Stimulated activated CD8-positive, alpha-beta memory T cell treated with anti-CD3 and anti-CD28 coated beads, Interleukin-12 subunit alpha, Interleukin-12 subunit beta, amount 100 ng/mL, for 4 hours (primary cell): Measurements from ENCODE around the gene VWA5A.

Source experiments
- DNase-seq: peaks from one replicate; pipeline ENCODE4 v3.0.0-alpha.2; 2020; ENCODE audit warnings: low read depth

Gene VWA5A

GRCh38 chr11:124170801-124171586, 55.7 kb downstream of the VWA5A start:
- no peak for DNase-seq

- no peak for DNase-seq
These were observed 56.9 kb downstream of the VWA5A start for GRCh38 chr11:124172101-124172500.

GRCh38 chr11:124172599-124172998, 57.3 kb downstream of the VWA5A start:
- no peak for DNase-seq

- no peak for DNase-seq
These were observed 58.8 kb downstream of the VWA5A start for GRCh38 chr11:124174001-124174583.

DNA sequence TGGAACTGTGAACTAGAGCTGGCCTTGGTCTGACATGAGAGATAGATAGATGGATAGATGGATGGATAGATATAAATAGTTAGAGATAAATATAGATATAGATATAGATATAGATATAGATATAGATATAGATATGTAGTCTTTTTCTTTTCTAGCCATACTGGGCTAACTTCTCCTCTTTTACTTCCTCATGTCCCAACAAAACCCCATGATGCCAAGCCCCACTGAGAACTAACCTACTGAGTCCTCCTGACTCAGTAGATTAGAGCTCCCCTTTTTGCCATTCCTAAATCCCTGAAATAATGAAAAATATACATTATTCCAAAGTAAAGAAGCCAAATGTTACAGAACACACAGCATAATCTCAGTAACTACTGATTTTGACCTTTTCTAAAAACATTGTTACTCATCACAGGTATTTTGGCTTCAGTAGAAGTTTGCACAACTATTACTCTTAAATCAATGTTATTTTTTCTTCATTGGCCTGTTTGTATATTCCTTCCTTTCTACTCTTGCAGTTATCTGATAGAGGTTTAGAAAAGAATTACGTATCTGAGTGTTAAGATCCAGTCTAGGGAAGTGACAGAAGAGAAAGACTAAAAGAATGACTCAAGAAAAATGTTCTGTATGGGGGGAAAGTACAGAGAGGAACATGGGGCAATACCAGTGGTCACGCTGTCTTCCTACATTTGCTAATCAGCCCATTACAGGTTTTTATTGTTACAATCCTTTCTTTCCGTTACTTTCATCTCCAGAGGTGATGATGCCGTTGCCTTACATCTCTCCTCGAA, 61.9 kb downstream of the VWA5A start:
- no peak for DNase-seq

DNA sequence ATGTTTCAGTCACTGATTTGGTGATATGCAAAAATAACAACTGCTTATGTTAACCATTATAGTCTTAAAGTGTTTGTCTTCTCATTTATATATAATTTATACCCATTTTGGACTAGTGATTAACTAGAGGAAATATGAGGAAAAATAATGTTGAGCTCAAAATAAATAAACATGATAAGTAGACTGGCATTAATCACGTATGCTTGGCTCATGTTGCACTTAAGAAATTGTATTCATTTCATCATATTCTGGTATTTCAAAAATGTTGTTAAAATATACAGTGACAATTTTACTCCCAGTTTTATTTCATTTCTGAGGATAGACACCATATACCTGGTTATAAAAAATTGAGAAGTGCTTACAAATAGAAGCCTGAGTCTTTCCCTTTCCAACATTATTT, 64.1 kb downstream of the VWA5A start:
- no peak for DNase-seq

GRCh38 chr11:124183068-124183467, 67.8 kb downstream of the VWA5A start, which contains the start of gene OR10D3:
Gene OR10D3 (plus strand): TSS chr11:124183345. CDS start chr11:124185270, 1,925 bp downstream.
- no peak for DNase-seq

GRCh38 chr11:124190298-124191139, 75.3 kb downstream of the VWA5A start:
- DNase-seq: no peak

- no peak for DNase-seq
These were observed 78.2 kb downstream of the VWA5A start for GRCh38 chr11:124193221-124194010.

DNA sequence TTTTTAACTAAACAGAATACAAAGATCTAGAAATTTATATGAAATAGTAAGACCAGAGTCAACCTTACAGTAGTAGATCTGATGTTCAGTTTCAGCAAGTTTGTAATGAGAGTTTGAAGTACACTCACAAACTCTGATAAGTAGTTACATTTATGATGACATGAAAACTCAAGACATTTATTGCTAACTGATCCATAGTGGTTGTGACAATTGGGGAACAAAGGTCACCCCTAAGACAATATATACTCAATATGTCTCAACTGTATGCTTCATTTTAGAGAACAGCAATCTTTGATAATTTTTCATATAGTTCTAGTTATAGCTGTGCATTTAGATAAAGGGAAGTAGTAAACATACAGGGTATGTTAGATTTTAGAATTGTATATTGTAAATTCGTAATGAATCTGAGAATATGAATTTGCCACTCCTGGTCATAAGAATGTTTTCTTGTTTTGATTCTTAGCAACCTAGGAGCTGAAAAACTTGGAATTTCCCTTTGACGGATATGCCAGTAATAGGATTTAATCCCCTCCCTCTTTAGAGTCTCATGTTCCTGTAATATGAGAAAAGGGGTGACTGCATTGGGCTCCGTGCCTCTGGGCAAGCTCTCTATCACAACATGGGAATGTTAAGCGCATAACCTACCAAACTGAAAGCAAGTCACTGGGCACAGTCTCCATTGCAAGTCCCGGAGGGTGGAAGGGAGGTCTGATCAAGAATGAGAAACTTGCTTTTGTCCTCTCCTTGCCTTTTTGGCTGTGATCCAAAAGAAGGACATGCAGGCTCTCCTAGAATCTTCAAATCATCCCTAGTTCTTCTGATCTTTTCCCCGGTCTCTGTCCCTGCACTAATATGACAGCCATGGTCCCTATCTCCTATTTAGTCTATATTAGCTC, 79.3 kb downstream of the VWA5A start:
- no peak for DNase-seq

- no peak for DNase-seq
These were observed 80.0 kb downstream of the VWA5A start for GRCh38 chr11:124195189-124195734.
